K562 (cell line): ENCODE measurements around the gene NCF2. TPM values are rescaled to one million over a fixed set of nuclear protein-coding genes. Genes with fewer than 3 reads are reported as not detected.

Experiments
- ATAC-seq: fragments of 200-7000 bp; cut with Tn5 transposase; 3 replicates; pipeline ENCODE4 v1.9.1; 2020; ENCODE audit warnings: moderate library complexity
- BruUV-seq: library from RNA; stranded (reverse); fragments of 400-500 nt; replicated peaks from 2 replicates; lab custom pipeline; 2021; lab: Mats Ljungman, UMichigan
- CTCF ChIA-PET: fragments of 300-600 bp; formaldehyde crosslinking; extraction: SDS; loops from one replicate; lab custom pipeline; 2021; ENCODE audit warnings: low intra/inter-chr PET ratio; lab: Yijun Ruan, JAX
- POLR2A ChIA-PET: fragments of 300-600, 350-650 bp; sonication (Branson Sonifier 250); formaldehyde crosslinking; extraction: SDS; loops from one replicate; lab custom pipeline; 2021; ENCODE audit warnings: antibody characterized with exemption, inconsistent platforms; lab: Yijun Ruan, JAX
- DNase-seq, 4 experiments: peaks; one replicate each; pipeline versions ENCODE4 v3.0.0 to v3.0.0-alpha.2; 2011 to 2018; ENCODE audit warnings: low spot score in 3 of 4, mixed read lengths in 3 of 4; ENCODE audit errors: extremely low read depth in 1 of 4
- FAIRE-seq: peaks from 2 replicates; lab custom pipeline; 2011; peaks lifted over from hg19 to GRCh38; lab: Jason Lieb, UNC
- H2AFZ ChIP-seq: 2 replicates; pipeline ENCODE4 v1.6.0; 2011; ENCODE audit warnings: low read depth, low read length, control low read depth, inconsistent platforms
- H3K27ac ChIP-seq: fragments of 200-600 bp; 3 replicates; pipeline ENCODE4 v1.8.0; 2011; ENCODE audit warnings: low read depth, mild to moderate bottlenecking, control low read depth, inconsistent platforms, low read length, moderate library complexity, mixed read lengths; ENCODE audit errors: extremely low read depth
- H3K27me3 ChIP-seq, 2 experiments: fragments of 300-600 bp in 1 of 2; 2 replicates in 1 of 2; 3 replicates in 1 of 2; pipeline versions ENCODE4 v1.6.0 to v1.8.0; 2011; ENCODE audit warnings: inconsistent platforms in 2 of 2, low read length in 2 of 2, mild to moderate bottlenecking in 1 of 2, mixed read lengths in 1 of 2, moderate library complexity in 1 of 2; ENCODE audit not compliant: control insufficient read depth in 2 of 2, insufficient read depth in 2 of 2
- H3K36me3 ChIP-seq: fragments of 300-600 bp; 3 replicates; pipeline ENCODE4 v1.8.0; 2011; ENCODE audit warnings: mild to moderate bottlenecking, low read length, inconsistent platforms; ENCODE audit not compliant: control insufficient read depth, insufficient read depth
- H3K4me1 ChIP-seq, 2 experiments: fragments of 200-600 bp in 1 of 2; replicated peaks in 1 of 2; 2 replicates in 1 of 2; 3 replicates in 1 of 2; pipeline versions ENCODE4 v1.5.1 to v1.8.0; 2011; ENCODE audit warnings: inconsistent platforms in 2 of 2, low read length in 2 of 2, mild to moderate bottlenecking in 1 of 2, mixed read lengths in 1 of 2, moderate library complexity in 1 of 2; ENCODE audit not compliant: control insufficient read depth in 2 of 2, insufficient read depth in 2 of 2
- H3K4me2 ChIP-seq: 2 replicates; pipeline ENCODE4 v1.6.1; 2011; ENCODE audit warnings: low read length, control low read depth, inconsistent platforms, mixed read lengths; ENCODE audit not compliant: insufficient read depth
- H3K4me3 ChIP-seq: fragments of 200-600 bp; sonication (generic), shearing (Covaris generic); 2 replicates; pipeline ENCODE4 v1.5.1; 2016; ENCODE audit warnings: control low read depth, inconsistent platforms
- H3K79me2 ChIP-seq: fragments of 200-600 bp; 3 replicates; pipeline ENCODE4 v1.8.0; 2011; ENCODE audit warnings: low read length, inconsistent platforms; ENCODE audit not compliant: control insufficient read depth, insufficient read depth
- H3K9ac ChIP-seq, 2 experiments: 2 replicates each; pipeline versions ENCODE4 v1.6.0 to v1.6.1; 2011; ENCODE audit warnings: low read depth in 2 of 2, low read length in 2 of 2, control low read depth in 1 of 2, inconsistent platforms in 1 of 2, mild to moderate bottlenecking in 1 of 2, mixed read lengths in 1 of 2; ENCODE audit not compliant: insufficient read depth in 1 of 2
- H3K9me1 ChIP-seq: one replicate; pipeline ENCODE4 v1.6.0; 2011; ENCODE audit warnings: inconsistent platforms, mild to moderate bottlenecking, low read length, moderate library complexity; ENCODE audit not compliant: control insufficient read depth, insufficient read depth
- H3K9me3 ChIP-seq: replicated peaks from 2 replicates; pipeline ENCODE4 v1.5.1; 2011; ENCODE audit warnings: low read depth, low read length, inconsistent platforms; ENCODE audit not compliant: control insufficient read depth, insufficient read depth
- H4K20me1 ChIP-seq: replicated peaks from 2 replicates; pipeline ENCODE4 v1.6.1; 2011; ENCODE audit warnings: low read length, inconsistent platforms, mixed read lengths; ENCODE audit not compliant: control insufficient read depth, insufficient read depth
- CHD1 ChIP-seq: fragments of 200-600 bp; sonication (generic); IDR thresholded peaks from one replicate; pipeline ENCODE4 v1.6.1; 2012; ENCODE audit warnings: mild to moderate bottlenecking, moderate library complexity, low read length, inconsistent platforms
- KDM2B ChIP-seq: fragments of 250-450 bp; sonication (Bioruptor Pico); IDR thresholded peaks from 2 replicates; pipeline ENCODE4 v1.8.0; 2021; ENCODE audit warnings: mild to moderate bottlenecking, moderate library complexity
- UBTF ChIP-seq, 2 experiments: IDR thresholded peaks; 2 replicates each; pipeline ENCODE4 v1.6.1; 2012; ENCODE audit warnings: improper control_type of control experiment in 2 of 2, low read depth in 2 of 2, low read length in 2 of 2, borderline replicate concordance in 1 of 2
- ZNF143 ChIP-seq: sonication (generic); formaldehyde crosslinking; IDR thresholded peaks from 2 replicates; pipeline ENCODE4 v1.9.0; 2022; ENCODE audit warnings: mild to moderate bottlenecking, missing genetic modification reagents
- ZNF507 ChIP-seq: conservative IDR thresholded peaks from 2 replicates; pipeline ENCODE4 v1.6.1; 2017; ENCODE audit warnings: missing genetic modification characterization, missing compliant biosample characterization
- ZNF740 ChIP-seq, 3 experiments: fragments of 200-800 bp in 1 of 3; sonication (Bioruptor generic) in 1 of 3; sonication (generic) in 1 of 3; formaldehyde crosslinking in 1 of 3; IDR thresholded peaks; 2 replicates each; pipeline versions ENCODE4 v1.6.1 to v1.8.0; 2016 to 2022; ENCODE audit warnings: mild to moderate bottlenecking in 2 of 3, missing compliant biosample characterization in 2 of 3, missing genetic modification characterization in 2 of 3, missing genetic modification reagents in 1 of 3
- WGBS: fragments of 100-300 bp; shearing (Covaris generic); methylation state at CpG from one replicate; pipeline ENCODE4 v1.1.6; 2016; ENCODE audit warnings: low coverage, mixed read lengths; ENCODE audit not compliant: insufficient coverage; ENCODE audit errors: missing lambda C conversion rate; 5-methylcytosine and 5-hydroxymethylcytosine counted together
- in situ Hi-C: fragments of 300-500 bp; cut with MboI; formaldehyde crosslinking; loops from 4 replicates; pipeline ENCODE4 v1.15.0; 2018; ENCODE audit warnings: inconsistent platforms, mixed read lengths
- intact Hi-C: fragments of 100-400 bp; cut with micrococcal nuclease; formaldehyde crosslinking; loops from 2 replicates; pipeline ENCODE4 v1.14.2; 2022
- polyA plus RNA-seq, 8 experiments: library from polyadenylated mRNA; depleted of rRNA in 4 of 8; stranded (reverse) in 5 of 8; unstranded in 3 of 8; fragments of >200 nt; fragmentation: Nextera tagmentation in 2 of 8; fragmentation: Illumina TruSeq in 1 of 8; extraction: Ambion mirVana in 2 of 8; extraction: Trizol in 1 of 8; gene quantifications; 2 replicates each; pipeline versions ENCODE4 v1.2.1 to v1.2.3, GENCODE V29; 2011 to 2014; ENCODE audit warnings: inconsistent platforms in 1 of 8, missing spikeins in 1 of 8
- total RNA-seq, 7 experiments: library from RNA; depleted of rRNA in 6 of 7; stranded (reverse); fragments of >200 nt in 6 of 7; fragmentation: Illumina TruSeq in 2 of 7; extraction: Trizol in 2 of 7; gene quantifications; 2 replicates each; pipeline versions ENCODE4 v1.2.1 to v1.2.3, GENCODE V29; 2011 to 2021; ENCODE audit warnings: low replicate concordance in 1 of 7

The NCF2 gene
- total and polyA plus RNA-seq, 9 of the 15 experiments (the other 6 are each of a cell fraction or from before 2014, with no cell fraction given), result 0.07 to 0.54 (median 0.16) TPM; not detected in 3

DNA sequence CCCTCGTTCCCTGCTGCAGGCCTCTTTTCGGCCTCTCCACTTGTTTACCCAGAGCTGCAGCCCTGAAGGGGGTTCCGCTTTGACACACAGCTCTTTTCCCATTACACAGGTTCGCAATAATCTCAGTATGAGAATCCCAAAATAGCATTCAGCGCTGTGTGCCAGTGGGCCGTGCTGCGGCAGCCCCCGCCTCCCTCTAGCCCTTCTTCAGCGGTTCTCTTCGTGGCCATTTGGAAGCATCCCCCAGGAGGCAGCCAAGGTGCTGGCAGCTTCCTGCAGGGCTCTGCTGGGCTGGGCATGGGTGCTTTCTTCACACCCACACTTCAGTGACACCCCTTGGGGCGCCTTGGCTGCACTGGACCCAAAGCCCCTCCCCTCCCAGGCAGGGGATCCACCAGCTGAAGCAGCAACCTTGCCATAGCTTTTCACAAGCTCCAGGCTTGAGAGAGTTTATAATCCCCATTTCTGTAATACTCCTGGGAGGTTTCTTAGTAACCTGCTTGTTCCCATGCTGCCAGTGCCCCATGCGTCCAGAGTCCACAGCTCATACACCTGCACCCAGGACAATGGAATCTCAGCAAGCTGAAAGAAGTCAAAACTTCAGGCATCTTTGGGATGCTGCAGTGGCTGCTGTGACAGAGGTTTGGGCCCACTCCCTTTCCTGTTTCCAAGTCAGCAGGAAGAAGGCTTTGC, 8.1 kb downstream of the NCF2 start:
- H3K9ac ChIP-seq, result no peak overlapping the region; a peak in 1 of 4 replicates
- ChIA-PET POLR2A (interaction anchor here (0.6 to 1.3 kb wide), 2 partner anchors 90 to 244 kb away, joined by 3 read pairs; no protein-coding TSS in a partner anchor), CTCF (no interaction called here)
- no peak overlapping the region for H3K4me3 ChIP-seq
- no peak for ATAC-seq
- BruUV-seq, result no TSS peak
- no peak for DNase-seq
- no peaks in the 10 kb centered on the region for H3K36me3 ChIP-seq
- H3K27ac ChIP-seq, result no peak overlapping the region
- no peaks in the 10 kb centered on the region for H3K9me3 ChIP-seq
- in situ Hi-C loops, result no loop called here
- FAIRE-seq, result no peak
- H3K27me3 ChIP-seq, result peaks cover 41 to 46% of the 10 kb centered on the region in 2 experiments
- H3K79me2 ChIP-seq, result no peaks in the 10 kb centered on the region
- WGBS, result 17% methylated on average over 12 of the region's 12 CpGs
- H2AFZ ChIP-seq, result no peak overlapping the region
- H3K9me1 ChIP-seq, result no peaks in the 10 kb centered on the region
- no peak for TF ChIP-seq UBTF (IDR thresholded peaks at IDR 0.05; ENCODE audit: borderline replicate concordance in 1 of 2, low read depth in 2 of 2, low read length in 2 of 2)
- no peak for TF ChIP-seq KDM2B (CRISPR knock-in tag)
- TF ChIP-seq ZNF740 (CRISPR knock-in tag; IDR thresholded peaks at IDR 0.05), result no peak
- no peak for TF ChIP-seq ZNF740 (tag; IDR thresholded peaks at IDR 0.05)
- TF ChIP-seq CHD1, result no peak
- TF ChIP-seq ZNF143 (CRISPR knock-in tag), result no peak
- TF ChIP-seq ZNF507 (tag), result no peak
- TF ChIP-seq, all 486 proteins: peak for 0
- intact Hi-C loops, result no loop called here
- Histone ChIP-seq H4K20me1 (peaks cover 5% of the 10 kb centered on the region), H3K4me2 (no peak overlapping the region), H3K4me1 (peaks cover 3 to 9% of the 10 kb centered on the region in 2 experiments; a peak in 3 of 5 replicates)
